HG03442 (cell line): Measurements from ENCODE around the gene PASK.

Source experiments
- ATAC-seq: cut with Tn5 transposase; IDR thresholded peaks from one replicate; pipeline ENCODE4 v1.9.1; 2021; ENCODE audit warnings: mild to moderate bottlenecking, moderate library complexity; ENCODE audit not compliant: unreplicated experiment

Gene PASK

GRCh38 chr2:241126771-241127202 lies 22.5 kb downstream of the PASK start:
- no peak for ATAC-seq

DNA sequence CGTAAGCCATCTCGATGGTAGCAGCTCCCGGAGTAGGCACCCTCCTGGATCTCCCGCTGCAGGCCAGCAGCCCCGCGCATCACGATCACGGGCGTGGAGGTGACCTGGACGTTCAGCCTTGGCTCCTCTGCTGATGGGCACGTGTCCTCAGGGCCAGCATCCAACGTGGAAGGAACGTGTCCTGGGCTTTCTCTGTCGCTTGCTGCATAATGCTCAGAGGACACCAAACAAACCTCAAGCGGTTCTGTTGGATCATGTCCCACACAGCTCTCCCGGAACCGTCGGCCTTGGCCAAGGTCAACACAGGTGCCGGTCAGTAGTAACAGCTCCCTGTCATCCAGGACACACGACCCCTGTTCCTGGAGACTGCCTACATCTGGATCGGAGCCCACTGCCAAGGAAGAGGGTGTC lies 23.1 kb downstream of the PASK start:
- no peak for ATAC-seq

DNA sequence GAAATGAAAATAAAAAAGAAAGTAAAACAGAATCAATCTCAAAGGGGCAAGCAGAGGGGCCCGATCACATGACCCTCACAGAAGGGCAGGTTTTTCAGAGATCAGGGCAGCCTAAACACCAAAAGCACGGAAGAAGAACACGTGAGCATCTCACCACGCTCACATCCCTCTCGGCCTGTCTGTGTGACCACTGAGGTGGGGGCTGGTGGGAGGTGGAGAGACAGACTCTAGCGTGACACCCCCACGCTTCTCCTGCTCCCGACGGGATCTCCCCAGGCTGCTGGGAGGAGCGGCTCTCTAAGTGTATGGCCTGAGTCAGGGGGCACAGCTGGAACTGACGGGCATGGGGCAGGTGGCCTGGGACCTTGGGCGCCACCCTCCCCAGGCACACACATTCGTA lies 23.6 kb downstream of the PASK start:
- no peak for ATAC-seq

DNA sequence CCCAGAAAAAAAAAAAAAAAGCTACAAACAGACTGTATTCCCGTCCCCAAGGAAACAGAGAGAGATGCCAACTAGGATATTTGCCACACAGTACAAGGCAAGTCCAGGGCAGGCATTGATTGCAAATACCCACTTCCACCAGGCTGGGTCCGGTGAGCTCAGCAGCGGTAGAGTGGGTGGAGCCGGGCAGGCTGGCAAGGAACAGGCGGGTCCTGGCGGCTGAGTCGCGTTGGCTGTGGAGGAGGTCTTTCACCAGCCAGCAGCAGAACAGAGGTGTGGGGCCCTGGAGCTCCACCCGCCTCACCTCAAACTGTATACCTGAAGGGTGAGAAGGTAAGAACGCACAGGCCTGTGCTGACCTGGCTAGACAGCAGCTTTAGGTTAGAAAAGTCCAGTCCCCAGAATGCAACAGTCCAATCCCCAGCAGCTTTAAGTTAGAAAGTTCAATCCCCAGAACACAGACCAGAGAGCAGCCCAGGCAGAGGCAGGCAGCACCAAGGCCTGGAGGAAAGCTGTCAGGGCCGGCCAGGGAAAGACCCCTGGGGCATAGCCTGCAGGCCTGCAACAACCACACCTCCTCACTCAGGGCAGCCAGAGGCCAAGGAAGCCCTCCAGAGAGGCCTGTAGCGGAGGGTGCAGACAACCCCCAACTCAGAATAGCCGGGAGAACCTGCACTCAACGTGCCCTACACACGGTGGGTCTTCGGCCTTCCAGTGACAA lies 25.3 kb downstream of the PASK start:
- ATAC-seq = no peak

GRCh38 chr2:241122376-241123002 lies 26.8 kb downstream of the PASK start:
- ATAC-seq = no peak

DNA sequence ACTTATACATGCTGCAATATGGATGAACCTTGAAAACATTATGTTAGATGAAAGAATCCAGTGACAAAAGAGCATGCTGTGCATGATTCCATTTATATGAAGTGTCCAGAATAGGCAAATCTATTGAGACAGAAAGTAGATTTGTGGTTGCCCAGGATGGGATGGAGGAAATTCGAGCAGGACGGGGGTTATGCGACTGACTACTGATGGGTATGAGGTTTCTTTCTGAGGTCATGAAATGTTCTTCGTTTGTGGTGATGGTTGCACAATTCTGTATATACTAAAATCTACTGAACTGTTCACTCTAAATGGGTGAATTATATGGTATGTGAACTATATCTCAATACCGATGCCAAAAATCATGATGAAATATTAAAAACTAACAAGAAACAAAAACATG lies 28.3 kb downstream of the PASK start:
- ATAC-seq = no peak

DNA sequence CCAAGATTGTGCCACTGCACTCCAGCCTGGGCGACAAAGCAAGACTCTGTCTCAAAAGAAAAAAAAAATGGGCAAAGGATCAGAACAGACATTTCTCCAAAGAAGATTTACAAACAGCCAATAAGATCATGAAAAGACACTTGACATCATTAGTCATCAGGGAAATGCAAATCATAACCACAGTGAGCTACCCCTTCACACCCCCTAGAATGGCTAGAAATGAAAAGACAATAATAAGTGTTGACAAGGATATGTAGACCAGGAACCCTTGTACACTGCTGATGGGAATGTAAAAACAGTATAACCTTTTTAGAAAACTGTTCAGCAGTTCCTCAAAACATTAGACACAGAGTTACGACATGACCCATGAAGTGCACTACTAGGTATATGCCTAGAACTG lies 28.8 kb downstream of the PASK start:
- no peak for ATAC-seq

DNA sequence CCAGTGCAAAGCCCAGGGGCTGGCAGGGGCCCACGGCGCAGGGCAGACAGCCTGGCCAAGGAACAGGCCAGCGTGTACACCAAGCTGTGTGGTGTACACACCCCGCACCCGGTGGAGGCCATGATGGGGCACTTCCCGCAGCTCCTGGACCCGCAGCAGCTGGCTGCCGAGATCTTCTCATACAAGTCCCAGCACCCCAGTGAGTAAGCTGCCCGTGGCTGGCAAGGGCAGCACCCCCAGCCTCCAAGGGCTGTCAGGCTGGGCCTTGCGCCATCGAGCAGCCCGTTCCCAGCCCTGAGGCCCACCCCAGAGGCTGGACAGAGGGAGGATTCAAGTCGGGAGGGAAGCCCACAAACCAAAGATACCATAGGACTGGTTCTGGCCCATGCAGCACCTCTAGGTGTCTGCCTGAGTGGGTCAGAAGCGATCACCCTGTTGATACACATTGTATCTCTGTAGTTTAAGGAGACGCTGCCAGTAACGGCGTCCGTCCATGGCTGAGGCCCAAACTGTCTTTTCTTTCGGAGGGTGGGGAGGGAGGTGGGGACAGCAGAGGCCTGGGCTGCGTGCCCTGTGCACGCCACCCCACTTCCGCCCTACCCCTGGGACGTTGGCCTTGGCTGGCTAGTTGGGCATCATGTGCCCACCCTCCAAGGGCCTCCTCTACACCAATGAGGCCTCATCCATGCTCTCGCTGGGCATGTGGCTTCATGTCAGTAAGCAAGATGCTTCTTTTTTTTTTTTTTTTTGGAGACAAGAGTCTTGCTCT lies 30.4 kb downstream of the PASK start:
- no peak for ATAC-seq

DNA sequence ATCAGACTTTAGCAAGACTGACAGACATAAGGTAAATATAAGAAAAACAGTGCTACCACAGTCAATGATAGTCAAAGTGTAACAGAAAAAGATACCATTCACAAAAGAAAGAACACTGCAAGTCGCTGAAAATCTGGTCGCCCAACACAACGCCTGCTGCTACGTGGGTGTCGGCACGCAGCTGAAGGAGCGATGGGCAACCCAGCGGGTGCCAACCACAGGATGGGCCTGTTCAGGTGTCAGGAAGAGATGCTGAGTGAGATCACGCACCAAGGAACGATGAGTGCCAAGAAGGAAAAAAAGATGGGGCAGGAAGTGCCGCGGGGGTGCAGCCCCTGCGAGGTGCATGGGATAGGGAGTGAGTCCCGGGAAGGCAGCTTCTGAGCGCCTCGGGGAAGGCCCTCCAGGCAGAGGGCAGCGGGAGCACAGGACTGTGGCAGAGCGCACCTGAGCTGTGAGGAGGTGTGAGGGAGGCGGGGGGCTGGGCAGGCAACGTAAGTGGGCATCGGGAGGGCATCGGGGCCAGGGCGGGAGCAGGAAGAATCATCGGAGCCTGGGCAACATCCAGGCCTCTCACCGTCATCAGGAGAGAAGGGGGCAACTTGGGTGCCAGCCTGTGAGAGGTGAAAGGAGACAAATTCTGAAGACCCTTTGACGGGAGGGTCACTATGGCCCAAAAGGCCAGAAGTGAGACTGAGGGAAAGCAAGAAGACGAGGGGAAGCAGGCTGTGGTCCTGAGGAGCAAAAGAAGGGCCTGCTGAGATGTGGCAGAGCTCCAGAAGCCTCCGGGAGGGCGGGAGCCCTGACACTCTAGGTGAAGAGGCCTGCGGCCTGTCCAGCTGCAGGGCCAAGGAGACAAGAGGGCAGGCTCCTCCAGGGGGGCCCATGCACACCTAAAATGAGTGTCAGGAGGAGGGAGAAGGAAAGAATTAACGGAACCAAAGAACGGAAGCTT lies 32.4 kb downstream of the PASK start:
- ATAC-seq = no peak

- no peak for ATAC-seq
These were observed 33.9 kb downstream of the PASK start for GRCh38 chr2:241115361-241115760.

DNA sequence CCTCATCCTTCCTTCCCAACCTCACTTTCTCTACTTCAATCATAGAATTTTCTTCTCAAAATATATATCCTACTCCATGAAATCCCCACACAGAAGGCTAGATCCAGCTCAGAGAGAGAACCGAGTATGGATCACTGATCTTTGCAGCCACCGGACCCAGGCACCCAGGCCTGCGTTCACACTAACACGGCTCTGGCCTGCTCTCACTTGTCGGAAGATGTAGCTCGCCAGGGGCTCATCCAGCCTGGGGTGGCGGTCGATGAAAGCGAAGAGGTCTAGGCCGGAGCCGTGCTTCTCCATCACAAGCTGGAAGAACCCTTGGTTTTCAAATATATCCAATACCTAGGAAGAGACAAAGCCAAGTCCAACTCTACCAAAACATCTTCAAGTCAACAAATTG lies 34.4 kb downstream of the PASK start:
- ATAC-seq = no peak

GRCh38 chr2:241112592-241112991 lies 36.7 kb downstream of the PASK start:
- no peak for ATAC-seq

DNA sequence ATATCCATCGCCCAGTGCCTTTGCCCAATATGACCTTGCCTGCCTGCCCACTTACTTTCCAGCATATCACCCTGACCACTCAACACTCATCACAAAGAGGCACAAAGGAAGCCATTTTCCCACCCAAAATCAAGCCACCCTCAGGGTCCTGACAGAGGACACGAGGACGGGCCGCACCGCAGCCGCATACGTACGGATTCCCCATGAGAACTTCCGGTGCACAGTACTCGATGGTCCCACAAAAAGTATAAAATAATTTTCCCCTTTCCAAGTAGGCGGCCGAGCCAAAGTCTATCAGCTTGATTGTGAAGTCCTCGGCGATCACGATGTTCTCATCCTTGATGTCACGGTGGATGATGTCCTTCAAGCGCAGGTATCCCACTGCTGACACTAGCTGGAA lies 37.2 kb downstream of the PASK start:
- no peak for ATAC-seq

- ATAC-seq = no peak
These were observed 37.8 kb downstream of the PASK start for GRCh38 chr2:241111440-241111805.

GRCh38 chr2:241110607-241111439 lies 38.4 kb downstream of the PASK start:
- no peak for ATAC-seq

GRCh38 chr2:241110089-241110606 lies 39.1 kb downstream of the PASK start:
- no peak for ATAC-seq

DNA sequence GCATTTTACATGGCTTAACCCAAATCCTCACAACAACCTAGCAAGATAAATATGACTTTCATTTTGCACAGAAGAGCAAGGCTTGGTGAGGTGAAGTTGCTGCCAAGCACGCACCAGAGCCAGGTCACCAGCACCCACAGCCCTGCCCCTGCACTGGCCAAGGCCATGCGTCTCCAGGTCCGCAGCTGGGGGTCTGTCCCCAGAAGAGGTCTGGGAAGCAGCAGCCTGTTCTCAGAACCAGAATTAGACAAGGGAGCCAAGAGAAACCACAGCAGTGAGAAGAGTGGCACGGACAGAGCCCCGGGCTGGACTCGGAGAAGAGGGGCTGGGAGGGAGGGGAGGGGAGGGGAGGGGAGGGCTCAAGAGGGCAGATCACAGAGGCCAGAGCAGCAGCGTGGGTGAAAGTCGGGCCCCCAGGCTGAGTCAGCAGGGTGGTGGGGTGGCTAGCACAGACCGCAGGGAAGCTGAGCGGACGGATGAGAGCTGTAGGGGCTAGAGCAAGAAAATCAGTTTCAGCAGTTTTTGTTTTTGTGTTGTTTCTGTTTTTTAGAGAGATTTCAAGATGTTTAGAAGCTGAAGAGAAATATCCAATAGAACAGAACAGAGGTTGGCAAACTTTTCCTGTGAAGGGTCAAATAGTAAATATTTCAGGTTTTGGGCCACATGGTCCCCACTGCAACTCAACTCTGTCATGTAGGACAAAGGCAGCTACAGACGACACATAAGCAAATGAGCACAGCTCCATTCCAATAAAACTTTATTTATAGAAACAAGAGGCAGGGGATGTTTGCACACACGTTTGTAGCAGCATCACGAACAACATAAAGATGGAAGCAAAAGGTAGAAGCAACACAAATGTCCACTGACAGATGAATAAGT lies 39.8 kb downstream of the PASK start:
- no peak for ATAC-seq

- ATAC-seq = no peak
These were observed 40.7 kb downstream of the PASK start for GRCh38 chr2:241108271-241109209.
